NCI-H774 (cell line): Measurements from ENCODE around the gene CNOT6L.
"Not testable (repeated sequence)": the region's sequence is repeated elsewhere in the genome, so short reads cannot be mapped to it uniquely, and the experiment has no call there.

ENCODE experiments used
- DNase-seq: peaks from one replicate; lab custom pipeline; 2025; lab: John Stamatoyannopoulos, UW

The CNOT6L gene

GRCh38 chr4:77818602-77819403, at the start of gene CNOT6L:
TSS of gene CNOT6L (minus strand) at chr4:77819368. CDS start at chr4:77819308, 60 bp downstream.
- peak; percentile 65 for DNase-seq

- DNase-seq, result no peak
These were observed 46.1 kb upstream of the CNOT6L start for GRCh38 chr4:77865259-77865658.

GRCh38 chr4:77863341-77863740, 44.2 kb upstream of the CNOT6L start:
- DNase-seq, result not testable (repeated sequence)

GRCh38 chr4:77862478-77863216, 43.5 kb upstream of the CNOT6L start, which contains the start of gene MRPL1:
TSS of gene MRPL1 (plus strand) at chr4:77862830. CDS start at chr4:77862849, 19 bp downstream.
- peak; percentile 93 for DNase-seq

GRCh38 chr4:77861495-77861894, 42.3 kb upstream of the CNOT6L start:
- no peak for DNase-seq

GRCh38 chr4:77859256-77859655, 40.1 kb upstream of the CNOT6L start:
- no peak for DNase-seq

- DNase-seq, result no peak
These were observed 37.0 kb upstream of the CNOT6L start for GRCh38 chr4:77856152-77856551.

- DNase-seq, result no peak
These were observed 35.4 kb upstream of the CNOT6L start for GRCh38 chr4:77854431-77855111.

GRCh38 chr4:77852892-77853495, 33.8 kb upstream of the CNOT6L start:
- no peak for DNase-seq

GRCh38 chr4:77849278-77849965, 30.3 kb upstream of the CNOT6L start:
- no peak for DNase-seq

- no peak for DNase-seq
These were observed 29.3 kb upstream of the CNOT6L start for GRCh38 chr4:77848508-77848907.

GRCh38 chr4:77845929-77846328, 26.8 kb upstream of the CNOT6L start:
- DNase-seq, result no peak

- no peak for DNase-seq
These were observed 26.2 kb upstream of the CNOT6L start for GRCh38 chr4:77845400-77845799.

GRCh38 chr4:77844363-77844762, 25.2 kb upstream of the CNOT6L start:
- DNase-seq, result no peak

GRCh38 chr4:77843628-77844027, 24.5 kb upstream of the CNOT6L start:
- DNase-seq, result no peak

- DNase-seq, result no peak
These were observed 15.2 kb upstream of the CNOT6L start for GRCh38 chr4:77834403-77834802.

- DNase-seq, result no peak
These were observed 14.1 kb upstream of the CNOT6L start for GRCh38 chr4:77833126-77833724.

GRCh38 chr4:77827343-77827742, 8.2 kb upstream of the CNOT6L start:
- DNase-seq, result no peak

GRCh38 chr4:77826275-77826674, 7.1 kb upstream of the CNOT6L start:
- no peak for DNase-seq

GRCh38 chr4:77821775-77822174, 2.6 kb upstream of the CNOT6L start:
- DNase-seq, result no peak
